ENCODE results near the gene HLA-DRA. TPM values are rescaled to one million over a fixed set of nuclear protein-coding genes. Genes with fewer than 3 reads are reported as not detected.

Gene HLA-DRA
- total and polyA plus RNA-seq, 7 donors: 101 to 1,090 (median 137) TPM

- Histone ChIP-seq H3K4me1 (no peaks in the 10 kb centered on the region), H3K4me3 (no peak overlapping the region), H3K27ac (no peak overlapping the region), H3K9me3 (no peaks in the 10 kb centered on the region), H3K36me3 (no peaks in the 10 kb centered on the region), H3K27me3 (peaks cover 0 to 3% (median 0%) of the 10 kb centered on the region in 3 donors)
- intact Hi-C loops (cut with DNase I): no loop called here
- 32 to 72% methylated on average over 7 of the region's 7 CpGs for WGBS, 2 donors
- DNase-seq: no peak
- TF ChIP-seq POLR2A (IDR thresholded peaks at IDR 0.05) (no peak), EP300 (IDR thresholded peaks at IDR 0.05) (no peak), POLR2AphosphoS5 (IDR thresholded peaks at IDR 0.05) (no peak)
These were observed 42.3 kb upstream of the HLA-DRA start for GRCh38 chr6:32397252-32397920.

- H3K4me3 ChIP-seq: no peak overlapping the region
- intact Hi-C loops (cut with DNase I): no loop called here
- H3K27ac ChIP-seq: no peak overlapping the region
- H3K4me1 ChIP-seq: no peaks in the 10 kb centered on the region
- TF ChIP-seq EP300 (IDR thresholded peaks at IDR 0.05) (no peak), POLR2AphosphoS5 (IDR thresholded peaks at IDR 0.05) (no peak), POLR2A (IDR thresholded peaks at IDR 0.05) (no peak), CTCF (IDR thresholded peaks at IDR 0.05) (no peak)
- DNase-seq: no peak
- no peaks in the 10 kb centered on the region for H3K36me3 ChIP-seq
- 30 to 41% methylated on average over 4 of the region's 4 CpGs for WGBS, 2 donors
- no peaks in the 10 kb centered on the region for H3K9me3 ChIP-seq
- peaks cover 0 to 29% (median 7%) of the 10 kb centered on the region in 3 donors for H3K27me3 ChIP-seq
These were observed 38.3 kb upstream of the HLA-DRA start for GRCh38 chr6:32401284-32401963.

GRCh38 chr6:32402812-32403211 is 36.9 kb upstream of the HLA-DRA start:
- peaks cover 0 to 39% (median 18%) of the 10 kb centered on the region in 3 donors for H3K27me3 ChIP-seq
- H3K27ac ChIP-seq: no peak overlapping the region
- no peaks in the 10 kb centered on the region for H3K9me3 ChIP-seq
- intact Hi-C loops (cut with DNase I): no loop called here
- DNase-seq: no peak
- TF ChIP-seq CTCF (IDR thresholded peaks at IDR 0.05) (no peak), POLR2A (IDR thresholded peaks at IDR 0.05) (no peak), EP300 (IDR thresholded peaks at IDR 0.05) (no peak), POLR2AphosphoS5 (IDR thresholded peaks at IDR 0.05) (no peak)
- no peaks in the 10 kb centered on the region for H3K36me3 ChIP-seq
- H3K4me1 ChIP-seq: no peaks in the 10 kb centered on the region
- 48 to 74% methylated on average over 8 of the region's 8 CpGs for whole genome bisulfite sequencing, 2 donors
- no peak overlapping the region for H3K4me3 ChIP-seq

GRCh38 chr6:32405656-32406055 is 34.0 kb upstream of the HLA-DRA start:
- Histone ChIP-seq H3K27me3 (peaks cover 0 to 55% (median 18%) of the 10 kb centered on the region in 3 donors), H3K4me1 (no peaks in the 10 kb centered on the region), H3K27ac (no peak overlapping the region), H3K9me3 (no peaks in the 10 kb centered on the region), H3K4me3 (no peak overlapping the region), H3K36me3 (no peaks in the 10 kb centered on the region)
- 10 to 49% methylated on average over 1 of the region's 1 CpG for WGBS, 2 donors
- intact Hi-C loops (cut with DNase I): no loop called here
- no peak for DNase-seq
- TF ChIP-seq EP300 (IDR thresholded peaks at IDR 0.05): no peak
- TF ChIP-seq CTCF (IDR thresholded peaks at IDR 0.05): no peak
- TF ChIP-seq POLR2A (IDR thresholded peaks at IDR 0.05): no peak
- TF ChIP-seq POLR2AphosphoS5 (IDR thresholded peaks at IDR 0.05): no peak

GRCh38 chr6:32406197-32406596 is 33.5 kb upstream of the HLA-DRA start:
- TF ChIP-seq CTCF (IDR thresholded peaks at IDR 0.05) (no peak), POLR2A (IDR thresholded peaks at IDR 0.05) (no peak), POLR2AphosphoS5 (IDR thresholded peaks at IDR 0.05) (no peak)
- H3K27me3 ChIP-seq: peaks cover 0 to 55% (median 18%) of the 10 kb centered on the region in 3 donors
- no peaks in the 10 kb centered on the region for H3K4me1 ChIP-seq
- intact Hi-C loops (cut with DNase I): no loop called here
- H3K9me3 ChIP-seq: no peaks in the 10 kb centered on the region
- WGBS, 2 donors: 85 to 90% methylated on average over 9 of the region's 9 CpGs
- no peak overlapping the region for H3K4me3 ChIP-seq
- H3K27ac ChIP-seq: no peak overlapping the region
- DNase-seq: no peak
- no peaks in the 10 kb centered on the region for H3K36me3 ChIP-seq

Data from sigmoid colon (tissue), 7 donors.